ENCODE results near the gene PTTG1.
A peak's percentile ranks its signal among the peaks of the same experiment; 100 is the strongest.

Gene PTTG1

DNA sequence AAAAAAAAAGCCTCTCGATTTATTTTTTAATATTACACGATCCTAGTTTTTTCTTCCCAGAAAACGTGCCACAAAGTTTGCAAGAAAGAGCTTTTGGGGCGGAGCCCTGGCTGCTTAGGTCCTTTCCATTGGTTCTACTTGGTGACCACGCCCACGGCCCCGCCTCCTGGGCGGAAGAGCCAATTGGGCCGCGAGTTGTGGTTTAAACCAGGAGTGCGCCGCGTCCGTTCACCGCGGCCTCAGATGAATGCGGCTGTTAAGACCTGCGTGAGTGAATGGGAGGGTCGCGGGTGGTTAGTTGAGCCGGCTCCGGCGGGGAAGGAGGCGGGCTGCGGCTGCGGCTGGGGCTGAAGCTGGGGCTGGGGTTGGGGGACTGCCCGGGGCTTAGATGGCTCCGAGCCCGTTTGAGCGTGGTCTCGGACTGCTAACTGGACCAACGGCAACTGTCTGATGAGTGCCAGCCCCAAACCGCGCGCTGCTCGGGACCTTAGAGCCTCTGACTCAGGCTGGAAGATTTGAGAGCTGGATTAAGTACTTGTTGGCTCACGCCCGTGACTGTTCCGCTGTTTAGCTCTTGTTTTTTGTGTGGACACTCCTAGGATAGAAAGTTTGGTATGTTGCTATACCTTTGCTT lies at the start of gene PTTG1:
Gene PTTG1 (plus strand): TSS at position 231 of the 634 bp plus-strand sequence. CDS start 458 bp downstream, outside the sequence.
- DNase-seq (ENCODE audit: low read depth) = peak; percentile 88

DNA sequence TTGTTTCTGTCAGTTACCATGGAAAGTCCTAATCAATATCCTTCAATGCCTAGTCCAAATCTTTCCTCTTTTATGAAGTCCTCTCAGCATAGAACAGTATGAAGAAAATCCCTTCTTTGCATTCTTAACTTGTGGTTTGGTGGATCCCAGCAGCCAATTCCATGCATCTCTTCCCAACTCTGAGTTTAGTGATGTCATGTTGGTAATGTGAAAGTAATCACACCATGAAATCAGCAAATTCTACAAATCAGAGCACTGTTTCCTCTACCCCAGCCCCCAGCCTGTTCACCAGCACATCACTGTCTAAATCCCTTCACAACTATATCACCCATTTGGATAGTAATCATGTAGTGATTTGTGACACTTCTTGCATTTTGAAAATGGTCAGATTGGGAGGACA lies 46.5 kb upstream of the PTTG1 start:
- DNase-seq (ENCODE audit: low read depth) = no peak

DNA sequence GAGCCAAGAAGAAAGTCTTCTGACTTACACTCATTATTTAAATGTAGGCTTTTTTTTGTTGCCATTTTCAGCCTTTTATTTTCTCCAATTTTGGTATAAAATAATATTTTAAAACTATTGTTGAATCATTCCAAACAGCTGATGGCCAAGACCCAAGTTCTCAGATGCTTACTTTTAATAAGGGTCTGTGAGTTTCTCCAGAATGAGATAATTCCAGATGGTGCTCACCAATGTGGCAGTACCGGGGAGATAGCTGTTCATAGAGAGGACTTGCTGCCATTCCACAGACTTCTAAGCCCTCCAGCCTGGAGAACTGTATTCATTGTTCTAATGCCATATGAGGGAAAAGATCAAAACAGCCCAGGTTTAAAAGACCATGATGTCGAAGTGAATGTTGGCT lies 46.0 kb upstream of the PTTG1 start:
- DNase-seq (ENCODE audit: low read depth) = no peak

DNA sequence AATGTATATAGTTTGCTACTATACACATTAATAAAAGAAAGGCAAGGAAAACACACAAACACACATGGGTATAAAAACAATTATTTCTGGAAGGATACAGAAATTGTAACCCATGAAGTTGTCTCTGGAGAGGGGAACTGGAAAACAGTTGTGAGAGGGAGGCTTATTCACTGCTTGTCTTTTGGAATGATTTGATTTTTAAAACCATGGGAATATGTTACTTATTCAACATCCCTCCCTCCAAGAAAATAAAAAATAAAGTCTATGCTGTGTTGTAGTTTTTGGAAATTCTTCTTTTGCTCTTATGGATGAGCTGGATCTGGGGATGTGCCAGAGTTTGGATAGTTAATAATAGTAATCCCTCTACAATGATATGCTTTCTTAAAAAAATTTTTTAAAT lies 45.2 kb upstream of the PTTG1 start:
- DNase-seq (ENCODE audit: low read depth) = no peak

DNA sequence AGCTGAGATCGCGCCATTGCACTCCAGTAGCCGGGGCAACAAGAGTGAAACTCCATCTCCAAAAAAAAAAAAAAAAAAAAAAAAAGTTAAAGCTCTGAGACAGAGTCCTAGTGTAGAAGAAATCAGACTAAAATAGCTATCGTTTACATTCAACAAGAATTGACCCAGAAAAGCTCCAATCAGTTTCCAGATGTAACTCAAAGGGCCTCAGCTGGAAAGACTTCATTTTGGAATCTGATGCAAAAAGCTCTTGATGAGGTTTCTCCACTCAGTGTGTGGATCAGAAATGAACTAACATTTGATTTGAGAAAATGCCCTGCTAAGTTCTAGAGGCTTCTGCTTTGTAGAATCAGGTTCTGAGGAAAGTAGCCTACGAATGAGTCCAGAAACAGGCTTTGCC lies 44.0 kb upstream of the PTTG1 start:
- no peak for DNase-seq (ENCODE audit: low read depth)

DNA sequence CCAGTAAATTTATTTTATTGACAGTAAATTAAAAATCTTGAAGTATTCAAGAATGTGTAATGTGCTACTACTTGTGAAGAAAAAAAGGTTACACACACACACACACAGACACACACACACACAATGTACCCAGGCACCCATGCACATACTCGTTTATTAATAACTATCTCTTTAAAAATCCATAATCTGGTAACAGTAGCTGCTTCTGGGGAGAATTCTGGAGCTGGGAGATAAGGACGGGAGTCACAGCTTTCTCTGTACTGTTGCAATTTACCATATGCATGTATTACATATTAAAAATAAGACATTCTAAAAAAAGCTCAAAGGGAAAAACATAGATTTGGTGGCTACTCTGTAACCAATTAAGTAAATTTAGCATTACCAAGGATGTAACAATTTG lies 43.3 kb upstream of the PTTG1 start:
- DNase-seq (ENCODE audit: low read depth) = no peak

DNA sequence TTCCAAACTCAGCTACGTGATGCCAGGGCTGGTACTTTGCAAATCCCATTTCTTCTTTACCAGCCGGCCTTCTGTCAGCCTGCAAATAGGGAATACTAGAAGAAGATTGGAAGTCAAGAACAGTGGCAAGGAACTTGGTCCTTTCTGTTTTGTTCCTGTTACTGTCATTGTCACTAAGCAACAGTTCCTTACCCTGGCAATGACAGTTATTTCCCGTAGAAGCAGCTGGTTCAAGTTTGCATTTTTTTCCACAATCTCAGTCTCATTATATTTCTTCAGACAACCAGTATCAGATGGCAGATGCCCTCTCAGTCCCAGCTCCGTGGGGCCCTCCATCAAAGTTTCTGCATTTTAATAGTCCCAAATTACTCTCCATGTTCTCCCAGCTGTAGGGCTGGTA lies 42.1 kb upstream of the PTTG1 start:
- no peak for DNase-seq (ENCODE audit: low read depth)

DNA sequence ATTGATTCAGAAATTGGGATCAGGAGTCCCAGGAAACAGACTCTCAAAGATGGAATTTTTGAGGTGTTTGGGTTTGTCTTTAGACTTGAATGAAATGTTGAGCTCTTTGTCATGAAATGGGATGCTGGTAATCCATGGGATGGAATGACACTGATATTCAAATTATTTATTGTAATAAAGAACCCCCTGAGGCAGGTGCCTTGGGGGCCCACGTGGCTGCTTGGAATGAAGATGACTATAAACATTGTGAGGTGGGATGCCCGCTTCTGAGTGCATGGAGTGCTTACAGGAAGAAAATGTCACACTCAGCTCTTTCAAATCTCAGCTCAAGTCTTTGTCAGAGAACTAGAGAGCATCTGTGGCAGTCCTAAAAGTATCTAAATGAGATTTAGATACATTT lies 41.6 kb upstream of the PTTG1 start:
- DNase-seq (ENCODE audit: low read depth) = no peak

DNA sequence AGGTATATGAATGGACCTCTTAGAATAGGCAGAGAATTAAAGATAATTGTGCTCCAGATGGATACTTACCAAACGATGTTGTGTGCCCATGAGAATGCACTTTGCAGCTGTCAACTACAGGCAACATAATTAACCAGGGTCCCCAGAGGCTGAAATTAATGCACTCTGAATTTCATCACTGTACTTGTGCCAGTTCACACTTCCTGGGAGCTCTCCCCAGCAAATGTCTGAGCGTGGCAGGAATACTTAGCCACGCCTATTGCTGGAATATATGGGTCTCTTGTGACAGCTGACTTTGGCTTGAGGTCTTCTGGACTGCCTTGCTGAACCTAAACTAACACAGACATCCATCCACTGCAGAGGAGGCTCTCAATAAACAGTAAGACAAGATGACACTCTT lies 39.3 kb upstream of the PTTG1 start:
- no peak for DNase-seq (ENCODE audit: low read depth)

DNA sequence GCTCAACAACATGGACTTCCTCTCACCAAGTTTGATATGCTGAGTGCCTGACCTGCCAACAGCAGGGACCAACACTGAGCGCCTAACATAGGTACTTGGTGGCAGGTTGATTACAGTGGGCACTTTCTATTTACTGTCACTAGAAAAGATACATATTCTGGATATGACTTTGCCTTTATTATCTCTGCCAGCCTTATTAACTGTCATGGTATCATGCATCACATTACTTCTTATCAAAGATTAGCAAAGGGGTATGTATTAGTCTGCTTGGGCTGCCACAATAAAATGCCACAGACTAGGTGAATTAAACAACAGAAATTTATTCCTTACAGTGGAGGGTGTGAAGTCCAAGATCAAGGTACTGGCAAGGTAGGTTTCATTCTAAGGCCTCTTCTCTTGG lies 37.0 kb upstream of the PTTG1 start:
- no peak for DNase-seq (ENCODE audit: low read depth)

DNA sequence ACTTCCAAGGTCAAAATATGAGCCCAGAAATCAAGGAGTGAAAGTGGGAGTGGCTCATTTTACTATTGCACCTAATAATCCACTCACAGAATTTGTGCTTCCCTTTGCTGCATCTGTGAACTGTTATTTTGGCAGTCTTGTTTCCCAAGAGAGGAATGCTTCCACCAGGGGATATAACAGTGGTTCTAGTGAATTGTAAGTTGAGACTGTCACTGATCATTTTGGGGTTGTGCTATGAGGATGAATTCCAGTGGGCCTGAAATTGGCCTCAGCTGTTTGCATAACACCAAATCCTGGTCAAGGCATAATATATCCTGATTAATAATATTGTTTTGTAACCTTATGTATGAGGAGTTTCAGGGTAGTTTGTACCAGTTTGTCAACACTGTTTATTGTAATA lies 36.2 kb upstream of the PTTG1 start:
- DNase-seq (ENCODE audit: low read depth) = no peak

DNA sequence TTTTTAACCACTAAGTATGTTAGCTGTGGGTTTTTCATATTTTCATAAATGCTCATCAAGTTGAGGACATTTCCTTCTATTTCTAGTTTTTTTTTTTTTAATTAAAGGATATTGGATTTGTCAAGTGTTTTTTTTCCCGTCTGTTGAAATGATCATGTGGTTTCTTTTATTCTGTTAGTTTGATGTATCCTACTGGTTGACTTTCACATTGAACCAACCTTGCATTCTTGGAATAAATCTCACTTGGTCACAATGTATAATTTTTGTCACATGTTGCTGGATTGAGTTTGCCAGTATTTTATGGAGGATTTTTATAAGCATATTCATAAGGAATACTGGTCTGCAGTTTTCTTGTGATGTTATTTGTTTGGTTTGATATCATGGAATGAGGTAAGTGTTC lies 34.2 kb upstream of the PTTG1 start:
- no peak for DNase-seq (ENCODE audit: low read depth)

DNA sequence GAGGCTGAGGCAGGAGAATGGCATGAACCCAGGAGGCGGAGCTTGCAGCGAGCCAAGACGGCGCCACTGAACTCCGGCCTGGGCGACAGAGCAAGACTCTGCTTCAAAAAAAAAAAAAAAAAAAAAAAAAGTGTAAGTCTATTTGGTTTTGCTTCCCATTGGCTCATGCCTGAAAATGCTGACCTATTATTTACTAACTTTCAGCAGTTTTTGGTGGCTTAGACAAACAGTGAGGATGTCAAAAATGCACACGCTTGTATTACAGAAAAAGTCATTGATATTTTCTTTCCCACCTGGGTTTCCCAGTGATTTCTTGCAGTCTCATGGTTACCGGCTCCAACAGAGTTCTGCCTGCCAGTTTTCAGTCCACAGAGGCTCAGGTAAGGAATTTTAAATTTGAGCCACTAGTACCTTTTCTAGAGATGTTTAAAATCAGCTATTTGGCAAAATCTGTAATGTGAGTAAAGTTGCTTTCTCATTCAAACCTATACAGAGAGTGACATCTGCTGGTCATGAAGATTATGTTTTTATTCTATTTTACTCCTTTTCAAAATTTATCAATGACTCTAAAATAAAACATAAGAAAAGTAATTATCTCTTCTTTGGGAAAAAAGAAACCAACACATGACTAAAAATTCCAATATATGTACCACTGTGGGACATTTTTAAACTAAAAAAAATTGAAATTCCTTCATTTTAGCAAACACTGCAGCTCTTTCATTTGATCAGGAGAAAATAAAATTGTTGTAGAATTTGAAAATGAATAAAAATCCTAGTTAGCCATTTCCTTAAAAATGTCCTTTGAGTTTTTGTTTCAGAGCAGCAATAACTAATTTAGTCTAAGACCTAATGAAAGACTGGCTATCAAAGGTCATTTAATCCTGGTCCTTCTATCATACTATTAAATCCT lies 30.6 kb upstream of the PTTG1 start:
- DNase-seq (ENCODE audit: low read depth) = no peak

DNA sequence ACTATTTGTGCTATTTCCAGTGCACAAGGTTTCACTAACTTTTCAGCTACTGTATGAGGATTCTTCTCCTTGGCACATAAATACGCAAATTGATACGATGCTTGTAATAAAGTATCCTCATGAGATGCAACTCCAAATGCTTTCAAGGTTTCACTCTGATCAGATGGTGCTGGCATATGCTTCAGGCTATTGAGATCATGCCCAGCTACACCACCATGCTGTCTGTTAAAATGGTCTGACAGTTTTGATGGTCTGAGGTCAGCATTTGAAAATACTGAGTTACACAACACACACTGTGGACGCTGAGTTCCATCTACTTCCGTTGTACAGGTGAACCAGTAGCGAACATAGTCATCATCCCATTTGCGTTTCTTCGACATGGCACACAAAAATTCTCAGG lies 26.5 kb upstream of the PTTG1 start:
- no peak for DNase-seq (ENCODE audit: low read depth)

DNA sequence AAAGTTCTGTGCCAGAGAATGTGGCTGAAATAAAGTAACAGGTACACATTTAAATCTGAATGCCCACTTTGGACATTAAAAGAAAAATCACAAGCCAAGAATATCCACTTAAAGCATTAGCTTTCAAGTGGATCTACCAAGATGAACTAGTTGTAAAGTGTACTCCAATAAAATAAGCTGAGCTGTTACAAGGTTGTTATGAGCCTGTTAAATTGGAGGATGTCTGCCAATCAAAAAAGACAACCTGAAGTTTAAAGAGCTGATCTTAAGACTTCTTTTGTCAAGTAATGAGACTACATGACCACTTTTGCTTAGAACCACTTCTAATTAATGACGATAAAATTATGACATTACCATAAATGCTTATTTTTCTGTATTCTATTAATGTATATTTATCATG lies 24.2 kb upstream of the PTTG1 start:
- no peak for DNase-seq (ENCODE audit: low read depth)

DNA sequence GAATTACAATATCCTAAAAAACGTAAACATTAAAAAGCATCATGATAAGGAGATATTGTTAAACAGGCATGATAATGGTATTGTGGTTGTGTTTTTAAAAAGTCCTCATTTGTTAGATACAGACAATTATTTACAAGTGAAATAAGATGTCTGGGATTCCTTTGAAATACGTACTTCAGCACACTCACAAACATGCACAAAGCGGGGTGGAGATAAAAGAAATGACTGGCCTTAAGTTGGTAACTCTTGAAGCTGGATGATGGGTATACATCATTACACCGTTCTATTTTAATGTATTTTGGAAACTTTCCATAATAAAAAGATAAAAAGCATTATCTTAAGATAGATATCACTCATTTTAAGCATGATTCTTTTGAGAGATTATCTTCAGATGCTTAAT lies 22.8 kb upstream of the PTTG1 start:
- no peak for DNase-seq (ENCODE audit: low read depth)

DNA sequence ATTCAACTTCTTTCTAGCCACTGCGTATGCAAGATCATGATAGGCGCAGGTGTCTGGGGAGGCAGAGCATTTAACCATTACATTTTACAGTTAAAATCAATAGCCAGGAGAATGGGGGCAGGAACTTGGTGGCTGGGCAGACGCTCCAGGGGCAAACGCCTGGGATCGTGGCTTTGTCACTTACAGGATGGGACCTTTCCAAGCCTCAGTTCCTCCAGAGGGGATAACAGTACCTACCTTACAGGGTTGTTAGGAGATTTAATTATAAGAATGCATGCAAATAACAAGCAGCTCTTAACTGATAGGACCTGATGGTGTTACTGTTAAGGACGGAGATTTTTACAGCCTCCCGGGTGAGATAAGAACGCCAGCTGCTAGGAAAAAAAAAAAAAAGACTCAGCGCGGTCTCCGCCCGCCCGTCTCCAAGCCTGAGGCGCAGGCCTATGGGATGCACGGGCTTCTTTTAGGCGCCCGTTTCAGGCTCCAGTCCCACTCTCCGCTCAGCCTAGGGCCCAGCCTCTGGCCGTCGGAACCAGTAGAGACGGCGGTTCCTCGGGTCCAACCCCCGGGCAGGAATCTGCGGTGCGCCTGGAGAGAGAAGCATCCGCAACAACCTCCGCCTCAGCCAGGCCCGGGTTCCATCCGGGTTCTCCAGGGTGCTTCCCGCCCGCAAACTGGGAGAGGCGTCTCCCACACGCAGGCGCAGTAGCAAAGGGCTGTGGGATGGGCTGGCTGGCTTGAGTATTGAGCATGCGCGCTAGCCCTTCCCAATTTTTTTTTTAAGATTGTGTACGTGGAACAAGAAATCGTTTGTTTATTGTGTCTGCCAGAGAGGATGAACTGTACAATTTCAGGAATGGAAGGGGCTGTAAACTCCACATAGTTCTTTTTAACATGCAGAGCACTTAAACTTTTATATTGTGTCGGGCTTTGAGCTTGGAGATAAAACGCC lies 22.0 kb upstream of the PTTG1 start, which contains the start of gene FAM200C:
Gene FAM200C (minus strand): TSS at position 653 of the 952 bp plus-strand sequence. CDS start 4,564 bp downstream, outside the sequence.
- DNase-seq (ENCODE audit: low read depth) = peak; percentile 51

DNA sequence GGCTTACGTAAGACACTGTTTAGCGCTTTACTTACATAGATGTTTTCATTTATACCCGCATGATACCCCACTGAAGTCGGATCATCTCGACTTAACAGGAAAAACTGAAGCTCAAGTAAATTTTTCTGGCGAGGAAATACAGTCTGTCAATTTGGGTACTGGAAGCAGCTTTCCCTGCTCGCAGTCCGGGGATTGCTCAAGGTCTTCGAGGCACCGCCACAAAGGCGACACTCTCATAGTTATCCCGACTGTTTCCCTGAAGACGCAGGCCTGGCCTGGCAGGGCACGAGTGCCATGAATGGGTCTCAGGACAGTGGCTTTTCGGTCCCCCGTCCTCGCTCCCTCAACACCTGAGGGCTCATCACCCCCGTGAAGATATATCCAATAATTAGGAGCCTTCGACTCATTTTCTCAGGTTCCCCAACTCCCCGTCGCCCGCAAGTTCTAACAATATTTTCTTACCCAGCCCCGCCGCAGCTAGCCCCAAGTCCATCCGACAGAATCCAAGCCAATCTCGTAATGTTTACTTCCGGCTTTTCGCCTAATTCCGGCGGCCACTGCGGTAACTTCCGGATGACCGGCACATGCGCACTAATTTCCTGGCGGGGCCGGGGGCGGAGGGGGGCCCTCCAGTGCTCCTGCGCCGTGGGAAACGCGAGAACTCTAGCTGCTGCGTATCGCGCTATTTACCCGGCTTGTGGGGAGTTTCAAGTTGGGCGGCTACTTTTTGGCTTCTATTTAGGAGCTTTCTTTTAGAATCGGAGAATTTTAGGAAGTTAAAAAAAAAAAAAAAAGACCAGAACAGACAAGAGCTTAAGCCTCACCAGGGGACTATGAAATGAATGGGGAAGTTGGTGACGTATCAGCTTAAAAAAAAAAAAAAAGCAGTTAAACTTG lies 2.8 kb upstream of the PTTG1 start, which contains the start of gene SLU7:
Gene SLU7 (minus strand): TSS at position 521 of the 897 bp plus-strand sequence. CDS start 3,787 bp downstream, outside the sequence.
- peak; percentile 89 for DNase-seq (ENCODE audit: low read depth)

DNA sequence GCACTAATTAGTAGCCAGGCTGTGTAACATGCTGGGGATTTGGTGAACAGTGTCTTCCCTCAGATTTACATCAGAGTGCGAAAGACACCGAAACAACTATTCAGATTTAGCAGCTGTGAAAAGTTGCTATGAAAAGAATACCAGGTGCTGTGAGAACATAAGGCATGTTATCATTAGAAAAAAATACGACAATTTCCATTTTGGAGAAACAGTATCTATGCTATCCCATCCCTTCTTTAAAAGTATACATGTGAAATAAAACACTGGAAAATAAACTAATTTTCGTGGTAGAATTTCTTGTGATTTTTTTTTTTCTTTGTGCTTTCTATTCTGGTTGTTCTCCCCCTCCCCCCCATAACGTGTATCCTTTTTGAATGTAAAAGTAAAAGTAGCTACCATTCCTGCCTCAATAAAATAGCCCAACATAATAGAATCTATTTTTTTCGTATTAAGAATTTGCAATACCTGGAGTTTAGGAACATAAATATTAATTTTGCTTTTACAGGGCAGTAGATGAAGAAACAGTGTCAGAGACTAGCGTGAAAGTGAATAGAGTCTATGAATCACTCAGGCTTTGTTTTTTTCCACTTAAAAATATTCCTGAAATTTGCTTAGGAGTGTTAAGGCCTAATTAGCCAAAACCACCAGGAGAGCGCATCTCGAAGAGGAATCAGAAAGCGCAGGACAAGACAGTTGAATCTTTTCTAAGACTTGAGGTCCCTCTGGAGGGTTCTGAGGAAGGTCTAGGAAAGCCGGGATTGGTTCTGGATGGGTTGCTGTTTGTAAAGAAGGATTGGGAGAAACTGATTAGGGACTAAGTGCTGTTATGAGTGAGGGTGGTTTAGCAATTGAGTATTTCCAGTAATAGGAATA lies 2.0 kb upstream of the PTTG1 start:
- no peak for DNase-seq (ENCODE audit: low read depth)

DNA sequence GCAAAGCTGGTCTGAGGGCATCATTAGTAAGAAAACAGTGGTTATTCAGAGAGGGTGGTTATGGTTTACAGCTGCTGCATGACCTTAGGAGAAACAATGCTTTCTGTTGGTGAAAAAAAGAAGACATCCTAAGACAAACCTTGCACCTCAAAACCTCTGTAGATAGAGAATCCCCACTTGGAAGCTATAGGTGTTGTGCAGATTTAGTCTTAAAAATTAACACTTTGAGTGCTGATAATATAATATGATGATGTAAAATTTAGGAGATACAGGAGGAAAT lies 1.4 kb upstream of the PTTG1 start:
- DNase-seq (ENCODE audit: low read depth) = no peak
